Fibroblast of skin of back (primary cell): ENCODE data around the gene RAB24. TPM values are rescaled to one million over a fixed set of nuclear protein-coding genes. Genes with fewer than 3 reads are reported as not detected.
"Not testable (repeated sequence)": the region's sequence is repeated elsewhere in the genome, so short reads cannot be mapped to it uniquely, and the experiment has no call there.

Experiments
- DNase-seq: peaks from one replicate; pipeline ENCODE4 v3.0.0-alpha.2; 2013
- polyA plus RNA-seq, 2 experiments: library from polyadenylated mRNA; unstranded; fragments of 120-200 nt; gene quantifications; one replicate each; pipeline ENCODE4 v1.2.1, GENCODE V29; 2013; ENCODE audit not compliant: insufficient read length in 2 of 2

The RAB24 gene
- polyA plus RNA-seq (2013, experiment 1 of 2; ENCODE audit: insufficient read length), result 31.4 TPM
- 30.5 TPM for polyA plus RNA-seq (2013, experiment 2 of 2; ENCODE audit: insufficient read length)

DNA sequence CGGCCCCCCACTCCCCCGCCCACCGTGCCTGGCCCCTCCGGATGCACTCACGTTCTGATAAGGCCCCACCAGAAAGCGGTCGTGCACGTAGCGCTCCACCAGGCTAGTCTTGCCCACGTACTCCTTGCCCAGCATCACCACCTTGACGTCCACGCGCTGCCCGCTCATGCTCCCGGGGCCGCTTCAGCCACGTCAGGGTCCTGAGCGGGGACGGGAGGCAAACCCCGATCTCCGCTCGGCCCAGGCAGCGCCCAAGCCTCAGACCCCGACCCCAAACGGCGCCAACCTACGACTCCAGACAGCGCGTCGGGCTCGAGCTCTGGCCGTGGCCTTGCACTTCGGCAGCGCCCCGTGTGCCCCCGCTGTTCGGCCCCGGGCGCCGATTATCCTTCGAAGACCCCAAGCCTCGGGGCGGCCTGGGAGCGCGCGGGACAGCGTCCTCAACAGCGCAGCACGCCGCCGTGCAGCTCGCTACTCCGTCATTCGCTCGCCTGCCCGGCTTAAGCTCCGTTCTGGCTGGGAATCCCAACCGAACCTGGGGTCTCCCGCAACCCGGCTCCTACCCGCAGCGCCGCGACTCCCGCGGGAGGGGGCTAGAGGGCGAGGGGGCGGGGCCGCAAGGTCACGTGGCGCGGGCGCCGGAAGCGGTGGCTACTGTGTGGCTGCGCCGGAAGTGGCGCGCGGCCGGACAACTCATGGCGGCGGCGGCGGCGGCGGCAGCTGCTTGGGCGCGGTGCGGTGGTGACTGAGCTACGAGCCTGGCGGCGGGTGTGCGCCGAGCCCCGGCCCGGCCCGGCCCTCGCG lies at the start of gene RAB24, which contains the start of gene PRELID1:
Gene RAB24 (minus strand): TSS at position 599 of the 804 bp plus-strand sequence. CDS start 431 bp downstream, at position 168.
Gene PRELID1 (plus strand): TSS at position 679 of the 804 bp plus-strand sequence. CDS start 187 bp downstream, outside the sequence.
- DNase-seq, result peak; percentile 83

- DNase-seq, result no peak
These were observed 49.6 kb upstream of the RAB24 start for GRCh38 chr5:177353093-177353492.

DNA sequence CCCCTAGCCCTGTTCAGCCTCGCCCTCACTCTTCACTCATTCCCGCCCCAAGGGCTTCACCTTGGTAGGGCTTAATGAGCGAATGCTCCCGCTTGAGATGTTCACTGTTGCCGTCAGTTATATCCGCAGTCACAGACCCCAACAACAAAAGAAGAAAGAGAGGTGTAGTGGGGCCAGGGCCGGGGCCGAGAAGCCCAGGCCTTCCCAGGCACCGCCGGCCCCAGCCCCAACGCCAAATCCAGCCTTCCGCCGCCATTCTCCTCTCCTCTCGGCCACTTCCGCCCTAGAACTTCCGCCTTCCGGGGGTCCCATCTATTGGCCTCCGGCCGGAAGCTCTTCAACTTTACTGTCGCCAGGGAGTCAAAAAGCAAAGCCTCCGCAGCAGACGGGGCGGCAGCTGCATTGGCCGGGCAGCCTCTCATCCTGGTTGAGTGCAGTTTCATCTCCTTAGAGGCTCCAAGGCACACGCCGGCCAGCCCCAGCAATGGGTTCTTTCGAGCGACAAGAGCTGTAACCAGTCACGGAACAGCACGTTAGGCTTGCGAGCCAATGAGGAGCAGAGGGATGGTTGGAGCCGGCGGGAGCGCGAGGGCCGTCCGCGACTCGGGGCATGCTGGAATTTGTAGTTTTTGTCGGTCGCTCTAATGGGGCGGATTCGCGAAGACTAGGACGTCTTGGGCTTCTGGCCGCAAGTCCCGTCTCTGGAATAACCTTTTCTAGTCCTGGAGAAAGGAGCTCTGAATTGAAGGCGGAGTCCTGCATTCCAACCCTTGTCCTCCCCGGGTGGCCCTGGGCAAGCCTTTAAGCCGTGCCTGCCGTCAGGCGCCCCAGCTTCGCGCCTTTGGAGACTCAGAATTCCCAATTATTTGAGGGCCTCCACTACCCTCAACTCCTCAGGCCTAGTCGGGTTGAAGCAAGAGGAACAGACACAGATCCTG lies 48.1 kb upstream of the RAB24 start, which contains the start of gene LMAN2:
Gene LMAN2 (minus strand): TSS at position 277 of the 938 bp plus-strand sequence. CDS start 21 bp downstream, at position 256.
- peak; percentile 98 for DNase-seq

DNA sequence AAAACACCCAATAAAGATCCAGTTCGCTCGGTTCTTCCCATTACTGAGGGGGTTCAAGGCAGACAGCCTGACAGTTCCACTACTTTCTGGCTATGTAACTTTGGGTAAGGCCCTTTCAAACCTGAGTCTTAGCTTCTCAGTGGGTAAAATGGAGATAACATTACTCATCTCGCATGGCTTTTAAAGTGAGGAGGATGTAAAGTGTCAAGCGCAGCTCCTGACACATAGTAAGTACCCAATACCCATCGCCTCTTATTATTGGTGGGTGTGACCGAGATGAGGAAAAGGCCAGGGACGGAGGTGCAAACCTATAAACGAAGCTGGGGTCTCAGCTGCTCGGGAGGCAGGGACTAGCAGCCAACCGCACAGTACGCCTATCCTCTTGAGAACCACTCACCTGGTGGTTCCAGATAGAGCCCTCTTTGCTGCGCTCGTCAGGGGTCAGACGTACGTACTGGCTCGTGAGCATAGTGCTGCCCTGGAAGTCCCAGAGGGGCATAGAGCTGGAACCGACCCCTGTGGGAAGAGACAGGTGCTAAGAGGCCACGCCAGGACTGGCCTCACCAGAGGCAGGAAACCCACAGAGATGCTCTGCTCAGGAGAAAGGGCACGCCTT lies 47.4 kb upstream of the RAB24 start:
- no peak for DNase-seq

DNA sequence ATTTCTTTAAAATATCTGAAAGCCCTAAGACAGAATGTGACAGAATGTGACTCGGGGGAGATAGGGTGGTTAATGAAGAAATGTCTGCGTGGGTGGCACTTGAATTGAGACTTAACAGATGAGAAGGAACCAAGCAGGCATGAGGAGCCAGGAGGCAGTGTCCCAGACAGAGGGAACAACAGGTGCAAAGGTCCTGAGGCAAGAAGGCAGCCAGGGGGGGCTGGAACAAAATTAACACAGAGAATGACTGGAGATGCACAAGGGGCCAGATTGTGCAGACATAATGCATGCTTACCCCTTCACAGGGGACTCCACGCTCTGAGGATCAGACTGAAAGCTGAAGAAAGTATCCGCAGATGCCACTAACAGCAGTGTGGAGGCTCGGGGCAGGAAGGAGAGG lies 46.2 kb upstream of the RAB24 start:
- no peak for DNase-seq

- DNase-seq, result no peak
These were observed 45.8 kb upstream of the RAB24 start for GRCh38 chr5:177349362-177349647.

DNA sequence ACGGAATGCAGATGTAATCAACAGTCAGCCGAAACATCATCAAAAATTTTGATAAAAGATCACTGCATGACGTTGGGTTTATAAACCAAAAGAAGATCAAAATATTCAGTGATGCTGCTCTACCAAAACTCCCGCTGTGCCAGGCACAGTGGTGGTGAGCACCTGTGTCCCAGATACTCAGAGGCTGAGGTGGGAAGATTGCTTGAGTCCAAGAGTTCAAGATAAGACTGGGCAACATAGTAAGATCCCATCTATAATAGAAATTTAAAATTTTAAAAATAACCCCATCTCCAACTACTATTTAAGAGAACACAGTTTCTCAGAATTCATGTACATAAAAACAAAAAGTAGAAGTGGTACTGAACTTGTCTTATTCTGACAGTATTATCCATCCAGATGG lies 44.2 kb upstream of the RAB24 start:
- no peak for DNase-seq

DNA sequence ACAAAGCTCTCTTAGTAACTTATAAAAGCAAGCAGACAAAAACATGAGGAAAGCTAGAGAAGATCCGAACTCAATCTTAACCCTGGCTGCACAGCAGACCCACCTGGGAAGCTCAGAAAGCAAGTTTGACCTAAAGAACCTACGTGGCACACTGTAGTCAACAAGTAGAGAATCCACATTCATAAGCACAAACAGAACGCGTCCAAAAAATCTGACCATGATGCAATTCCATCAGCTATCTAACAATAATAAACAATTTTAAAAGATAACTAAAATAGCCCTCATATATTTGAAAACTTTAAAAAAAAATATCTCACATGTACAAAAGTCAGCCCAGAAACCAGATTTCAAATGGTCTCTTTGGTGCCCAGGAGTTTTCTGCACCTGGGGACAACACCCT lies 43.3 kb upstream of the RAB24 start:
- no peak for DNase-seq

- DNase-seq, result no peak
These were observed 41.4 kb upstream of the RAB24 start for GRCh38 chr5:177344891-177345290.

DNA sequence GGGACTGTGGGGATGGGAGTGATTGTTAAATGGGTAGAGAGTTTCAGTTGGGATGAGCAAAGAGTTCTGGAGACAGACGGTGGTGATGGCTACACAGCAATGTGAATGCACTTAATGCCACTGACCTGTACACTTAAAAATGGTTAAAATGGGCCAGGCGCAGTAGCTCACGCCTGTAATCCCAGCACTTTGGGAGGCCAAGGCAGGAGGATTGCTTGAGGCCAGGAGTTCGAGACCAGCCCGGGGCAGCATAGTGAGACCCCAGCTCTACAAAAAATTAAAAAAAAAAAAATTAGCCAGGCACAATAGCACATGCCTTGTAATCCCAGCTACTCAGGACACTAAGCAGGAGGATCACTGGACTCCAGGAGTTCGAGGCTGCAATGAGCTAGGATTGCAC lies 40.3 kb upstream of the RAB24 start:
- no peak for DNase-seq

- not testable (repeated sequence) for DNase-seq
These were observed 39.5 kb upstream of the RAB24 start for GRCh38 chr5:177343000-177343399.

DNA sequence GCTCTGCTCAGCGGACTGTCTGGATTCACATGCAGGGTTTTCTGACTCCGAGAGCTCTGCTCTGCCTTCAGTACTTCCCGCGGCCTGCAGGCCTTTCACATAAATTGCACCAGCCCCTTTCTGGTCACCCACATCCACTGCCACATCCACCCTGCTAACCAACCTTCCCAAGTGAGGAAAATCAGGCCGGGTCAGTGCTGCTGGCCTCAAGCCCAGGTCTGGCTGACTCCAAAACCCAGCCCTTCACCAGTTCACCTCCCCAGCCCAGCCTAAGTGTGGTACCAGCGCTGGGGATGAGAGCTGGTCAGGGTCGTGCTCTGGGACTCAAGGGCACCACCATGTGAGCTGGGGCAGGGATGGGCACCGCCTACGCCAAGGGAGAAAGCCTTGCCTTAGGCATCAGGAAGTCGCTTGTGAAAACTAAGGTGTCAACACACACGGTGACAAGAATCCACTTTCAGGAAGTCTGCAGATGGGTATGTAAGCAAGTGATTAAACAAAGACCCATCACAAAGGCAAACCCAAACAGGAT lies 35.7 kb upstream of the RAB24 start:
- no peak for DNase-seq

DNA sequence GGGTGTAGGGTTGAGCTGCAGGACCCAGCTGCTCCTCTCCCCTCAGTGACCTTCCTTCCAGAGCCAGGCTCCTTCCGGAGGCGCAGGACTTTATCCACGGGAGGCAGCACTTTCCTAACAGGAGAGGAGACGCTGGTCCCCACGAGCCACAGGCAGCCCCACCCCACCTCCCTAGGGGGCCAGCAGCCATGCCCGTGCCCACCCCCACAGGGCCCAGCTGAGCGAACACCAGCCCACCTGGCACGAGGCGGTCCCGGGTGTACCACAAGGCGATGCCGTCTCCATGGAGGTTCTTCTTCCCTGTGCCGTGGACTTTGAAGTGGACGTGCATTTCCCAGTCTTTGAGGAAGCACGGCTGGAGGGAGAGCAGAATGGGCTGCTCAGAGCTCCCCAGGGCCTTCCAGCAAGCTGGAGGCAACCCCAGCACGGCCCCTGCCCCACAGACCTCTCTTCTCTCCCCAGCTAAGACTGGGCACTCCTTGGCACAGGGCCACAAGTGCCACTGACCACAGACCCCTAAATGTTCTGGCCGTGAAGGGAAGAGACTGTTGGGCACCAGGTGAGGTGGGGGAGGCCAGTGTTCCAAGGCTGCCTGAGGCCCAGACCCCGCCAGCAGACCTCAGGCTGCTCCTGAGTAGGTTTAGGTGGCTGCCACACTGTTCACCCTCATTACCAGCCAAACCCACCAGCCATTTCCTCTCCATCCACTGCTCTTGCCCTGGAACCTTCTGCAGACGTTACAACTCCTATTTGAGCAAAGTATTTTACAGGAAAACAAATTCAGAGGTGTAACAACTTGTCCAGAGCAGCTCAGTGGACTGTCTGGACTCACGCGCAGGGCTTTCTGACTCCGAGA lies 35.0 kb upstream of the RAB24 start:
- DNase-seq, result no peak

- DNase-seq, result no peak
These were observed 33.3 kb upstream of the RAB24 start for GRCh38 chr5:177336603-177337494.

GRCh38 chr5:177336112-177336511 lies 32.6 kb upstream of the RAB24 start:
- peak; percentile 8 for DNase-seq

DNA sequence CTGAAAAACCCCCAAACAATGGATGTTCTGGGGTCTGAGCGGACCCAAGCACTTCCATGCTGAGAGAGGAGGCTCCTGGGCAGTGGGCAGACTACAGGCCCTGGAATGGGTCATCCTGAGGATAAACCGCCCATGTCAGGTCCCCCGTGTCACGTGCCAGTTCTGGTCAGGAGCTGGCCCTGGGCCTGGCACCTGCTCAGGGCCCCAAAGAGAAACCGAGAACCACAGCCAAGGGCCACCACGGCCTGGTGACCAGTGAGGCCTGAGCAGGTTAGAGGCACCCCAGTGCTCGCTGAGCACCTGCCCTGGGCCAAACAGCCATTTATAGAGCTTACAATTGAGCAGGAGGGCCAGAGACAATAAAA lies 32.2 kb upstream of the RAB24 start:
- no peak for DNase-seq

DNA sequence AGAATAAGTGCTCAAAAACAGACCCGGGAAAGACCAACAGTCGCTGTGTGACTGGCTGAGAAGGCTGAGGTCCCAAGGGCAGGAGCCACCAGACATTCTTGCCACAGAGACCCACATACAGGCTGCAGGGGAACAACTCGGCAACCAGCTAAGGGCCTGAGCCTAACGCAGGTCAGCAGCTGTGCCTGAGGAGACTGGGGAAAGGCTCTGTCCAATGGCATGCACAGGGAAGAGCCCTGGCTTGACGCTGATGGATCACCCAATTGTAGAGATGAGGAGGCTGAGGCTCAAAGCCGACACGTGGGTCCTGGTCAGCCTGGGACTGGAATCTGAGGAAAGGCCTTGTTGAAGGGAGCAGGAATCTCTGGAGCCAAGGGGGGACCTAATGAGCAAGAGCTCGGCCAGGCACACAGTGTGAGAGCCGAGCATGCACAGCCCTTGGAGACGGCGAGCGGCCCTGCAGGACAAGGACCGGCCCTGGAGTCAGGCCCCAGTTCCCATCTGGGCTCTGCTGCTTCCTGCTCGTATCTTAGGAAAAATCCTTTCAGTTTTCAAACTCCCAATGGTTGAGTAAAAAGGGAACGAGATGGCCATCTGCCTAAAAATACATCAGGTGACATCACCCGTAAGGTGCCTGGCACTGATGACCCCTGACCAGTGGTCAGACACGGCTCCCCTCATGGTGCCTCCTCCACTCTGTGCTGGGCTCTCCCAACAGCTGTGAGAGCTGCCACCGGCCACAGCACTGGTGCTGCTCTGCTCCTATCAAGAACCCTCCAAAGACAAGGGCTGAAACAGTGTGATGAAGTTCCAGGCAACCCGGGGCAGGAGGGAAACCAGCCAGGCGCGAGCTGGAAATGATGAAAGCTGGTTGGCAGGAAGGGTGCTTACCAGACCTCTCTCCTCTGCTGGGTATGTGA lies 31.5 kb upstream of the RAB24 start:
- no peak for DNase-seq

DNA sequence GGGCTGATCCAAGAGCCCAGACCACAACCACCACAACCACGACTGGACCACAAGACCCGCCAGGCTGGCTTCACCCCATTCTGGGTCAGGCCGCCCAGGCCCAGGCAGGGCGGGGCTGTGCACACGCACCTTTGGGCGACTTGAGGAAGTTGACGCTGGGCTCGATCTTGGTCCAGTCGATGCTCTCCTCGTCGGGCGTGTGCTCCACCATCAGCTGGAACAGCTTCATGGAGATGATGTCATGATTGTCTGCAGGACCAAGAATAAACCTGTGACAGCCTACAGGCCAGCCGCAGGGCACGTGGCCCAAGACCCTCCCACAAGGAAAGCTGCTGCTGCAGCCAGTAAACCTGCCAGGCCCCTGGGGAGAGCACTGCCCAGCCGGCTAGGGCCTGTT lies 30.6 kb upstream of the RAB24 start:
- DNase-seq, result no peak

DNA sequence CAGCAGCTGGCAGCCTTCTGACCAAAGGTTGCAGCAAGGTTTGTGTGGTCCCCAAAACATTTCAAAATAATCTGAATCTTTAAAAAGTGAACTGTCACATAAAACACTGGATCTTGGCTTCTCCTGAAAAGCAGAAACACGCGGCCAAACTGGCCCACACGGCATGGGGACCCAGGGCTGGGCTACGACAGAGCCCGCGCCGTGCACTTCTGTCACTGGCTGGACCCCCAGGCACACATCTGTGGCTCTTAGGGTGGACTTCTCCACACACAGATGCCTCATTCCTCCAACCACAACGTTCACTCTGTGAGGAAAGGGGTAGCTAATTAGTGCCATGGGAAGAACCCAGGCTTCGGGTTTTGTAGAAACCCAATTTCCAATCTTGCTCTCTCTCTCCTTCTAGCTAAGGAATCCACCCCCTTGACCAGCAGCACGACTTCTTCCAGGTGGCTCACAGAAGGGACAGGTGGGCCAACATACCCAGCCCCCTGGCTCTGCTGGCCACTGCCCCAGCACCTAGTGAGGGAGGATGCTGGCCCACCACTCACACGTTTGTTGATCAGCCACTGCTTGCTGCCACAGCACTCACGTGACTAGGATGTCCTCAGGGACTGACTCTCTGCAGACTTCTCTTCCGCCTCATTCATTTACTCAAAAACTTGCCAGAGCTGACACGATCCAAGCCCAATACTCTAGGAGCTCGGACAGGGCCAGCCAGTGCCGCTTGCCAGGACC lies 30.1 kb upstream of the RAB24 start:
- no peak for DNase-seq
